ENCODE measurements around the gene THRB.

GRCh38 chr3:24177201-24177600, 317.4 kb downstream of the THRB start:
- no peak for TF ChIP-seq POLR2AphosphoS5 (IDR thresholded peaks at IDR 0.05)
- TF ChIP-seq CTCF (IDR thresholded peaks at IDR 0.05 in 8 of 11, conservative IDR thresholded peaks at IDR 0.05 in 3 of 11) = no peak
